Ascending aorta (tissue), 2 donors: ENCODE results near the gene DDX5. TPM values are rescaled to one million over a fixed set of nuclear protein-coding genes. Genes with fewer than 3 reads are reported as not detected.

Source experiments
- DNase-seq, 2 donors: peaks; one replicate each; pipeline ENCODE4 v3.0.0-alpha.2; 2019; ENCODE audit warnings: low spot score in 2 of 2
- H3K27ac ChIP-seq, 2 donors: fragments of 200-600 bp; sonication (generic); one replicate each; pipeline ENCODE4 v1.5.1; 2016 to 2017; ENCODE audit warnings: mild to moderate bottlenecking in 1 of 2
- H3K27me3 ChIP-seq: fragments of 200-600 bp; sonication (generic); one replicate; pipeline ENCODE4 v1.5.1; 2017
- H3K36me3 ChIP-seq, 2 donors: fragments of 200-600 bp; sonication (generic); one replicate each; pipeline ENCODE4 v1.5.1; 2016
- H3K4me1 ChIP-seq, 2 donors: fragments of 200-600 bp; sonication (generic); one replicate each; pipeline ENCODE4 v1.5.1; 2016 to 2017; ENCODE audit warnings: mild to moderate bottlenecking in 1 of 2
- H3K4me3 ChIP-seq, 2 donors: fragments of 200-600 bp; sonication (generic); one replicate each; pipeline ENCODE4 v1.5.1; 2016 to 2017; ENCODE audit warnings: mild to moderate bottlenecking in 1 of 2
- H3K9me3 ChIP-seq, 2 donors: fragments of 200-600 bp; sonication (generic); one replicate each; pipeline ENCODE4 v1.5.1; 2016
- intact Hi-C: fragments of 100-400 bp; cut with DNase I; formaldehyde crosslinking; loops from one replicate; pipeline ENCODE4 v1.15.1; 2023
- total RNA-seq: library from RNA; depleted of rRNA; stranded (reverse); fragments of >200 nt; gene quantifications from one replicate; pipeline ENCODE4 v1.1.0, GENCODE V29; 2016
- TF ChIP-seq, protein P1 (sequence below), 3 experiments: fragments of 200-600 bp in 2 of 3; fragments of 450-650 bp in 1 of 3; sonication (generic) in 2 of 3; IDR thresholded peaks; one replicate each; pipeline ENCODE4 v1.5.1; 2016 to 2019; ENCODE audit warnings: antibody characterized with exemption in 3 of 3, mild to moderate bottlenecking in 1 of 3, moderate library complexity in 1 of 3

Gene DDX5
- total RNA-seq, 1 donor from 2014 or later = 564 TPM

DNA sequence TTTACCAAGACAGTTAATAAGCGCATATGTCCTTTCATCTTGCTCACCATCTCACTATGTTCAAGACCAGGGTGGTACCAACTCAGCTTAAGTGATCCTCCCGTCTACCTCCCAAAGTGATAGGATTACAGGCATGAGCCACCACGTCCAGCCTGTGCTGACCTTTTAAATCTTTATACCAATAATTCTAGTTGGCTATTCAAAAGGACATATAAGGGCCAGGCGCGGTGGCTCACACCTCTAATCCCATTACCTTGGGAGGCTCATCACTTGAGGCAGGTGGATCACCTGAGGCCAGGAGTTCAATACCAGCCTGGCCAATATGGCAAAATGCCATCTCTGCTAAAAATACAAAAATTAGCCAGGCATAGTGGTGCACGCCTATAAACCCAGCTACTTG lies 3.1 kb upstream of the DDX5 start:
- no peaks in the 10 kb centered on the region for H3K27me3 ChIP-seq
- intact Hi-C loops = loop anchor here (5.0 to 10.0 kb wide), 4 partner anchors 153 to 682 kb away; partner anchors contain the start of genes FTSJ3, PSMC5 and SMURF2

DNA sequence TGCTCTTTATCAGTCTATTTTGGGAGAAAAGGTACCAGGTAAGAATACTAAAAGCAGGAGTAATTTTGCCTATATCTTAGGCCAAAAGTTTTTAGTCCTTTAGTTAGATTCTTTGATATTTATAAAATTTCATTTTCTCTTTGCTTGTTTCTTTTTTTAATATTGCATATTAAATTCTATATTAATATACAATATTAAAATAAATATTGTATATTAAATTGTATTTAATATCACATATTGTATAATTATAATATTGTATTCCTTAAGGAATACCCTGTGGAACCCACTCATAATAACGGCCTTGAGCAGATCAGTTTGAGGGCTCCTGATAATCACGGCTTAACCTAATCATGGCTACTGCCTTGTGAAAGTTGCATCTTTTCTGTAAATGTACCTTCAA lies 2.6 kb upstream of the DDX5 start:
- Histone ChIP-seq H3K27ac (no peak overlapping the region), H3K4me3 (peak overlapping the region in 1 of 2 donors; percentile 91), H3K9me3 (no peaks in the 10 kb centered on the region), H3K4me1 (peaks cover 3 to 24% of the 10 kb centered on the region in 2 donors), H3K36me3 (peaks cover 31 to 45% of the 10 kb centered on the region in 2 donors), H3K27me3 (no peaks in the 10 kb centered on the region)
- TF ChIP-seq, protein P1, sequence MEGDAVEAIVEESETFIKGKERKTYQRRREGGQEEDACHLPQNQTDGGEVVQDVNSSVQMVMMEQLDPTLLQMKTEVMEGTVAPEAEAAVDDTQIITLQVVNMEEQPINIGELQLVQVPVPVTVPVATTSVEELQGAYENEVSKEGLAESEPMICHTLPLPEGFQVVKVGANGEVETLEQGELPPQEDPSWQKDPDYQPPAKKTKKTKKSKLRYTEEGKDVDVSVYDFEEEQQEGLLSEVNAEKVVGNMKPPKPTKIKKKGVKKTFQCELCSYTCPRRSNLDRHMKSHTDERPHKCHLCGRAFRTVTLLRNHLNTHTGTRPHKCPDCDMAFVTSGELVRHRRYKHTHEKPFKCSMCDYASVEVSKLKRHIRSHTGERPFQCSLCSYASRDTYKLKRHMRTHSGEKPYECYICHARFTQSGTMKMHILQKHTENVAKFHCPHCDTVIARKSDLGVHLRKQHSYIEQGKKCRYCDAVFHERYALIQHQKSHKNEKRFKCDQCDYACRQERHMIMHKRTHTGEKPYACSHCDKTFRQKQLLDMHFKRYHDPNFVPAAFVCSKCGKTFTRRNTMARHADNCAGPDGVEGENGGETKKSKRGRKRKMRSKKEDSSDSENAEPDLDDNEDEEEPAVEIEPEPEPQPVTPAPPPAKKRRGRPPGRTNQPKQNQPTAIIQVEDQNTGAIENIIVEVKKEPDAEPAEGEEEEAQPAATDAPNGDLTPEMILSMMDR (IDR thresholded peaks at IDR 0.05) = no peak
- no peak for DNase-seq
- intact Hi-C loops = loop anchor here (5.0 to 10.0 kb wide), 4 partner anchors 154 to 681 kb away; partner anchors contain the start of genes FTSJ3, PSMC5 and SMURF2

More for the DNA sequence above, 3.1 kb upstream of the DDX5 start:
- peaks cover 0 to 21% of the 10 kb centered on the region in 2 donors for H3K4me1 ChIP-seq
- TF ChIP-seq, protein P1 (IDR thresholded peaks at IDR 0.05) = no peak
- H3K36me3 ChIP-seq = peaks cover 26 to 41% of the 10 kb centered on the region in 2 donors
- no peak for DNase-seq
- H3K4me3 ChIP-seq = peak overlapping the region in 1 of 2 donors; percentile 12
- no peak overlapping the region for H3K27ac ChIP-seq
- no peaks in the 10 kb centered on the region for H3K9me3 ChIP-seq

DNA sequence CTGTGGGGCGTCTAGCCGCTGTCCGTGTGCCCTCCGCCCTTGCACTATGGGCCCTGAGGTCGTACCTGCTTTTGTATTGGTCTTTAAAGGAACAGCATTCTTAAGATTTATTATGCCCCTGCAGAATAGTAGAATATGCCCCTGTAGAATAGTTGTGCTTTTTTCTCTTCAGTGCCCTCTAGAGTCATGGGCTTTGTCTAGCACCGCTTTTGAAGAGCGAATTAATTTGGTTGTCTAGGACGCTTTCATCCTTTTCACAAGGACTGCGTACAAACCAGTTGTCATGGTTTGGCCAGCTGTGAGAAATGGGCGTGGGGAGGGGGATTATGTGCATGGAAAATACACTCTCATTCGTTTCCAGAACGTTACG lies 1.3 kb upstream of the DDX5 start:
- no peaks in the 10 kb centered on the region for H3K27me3 ChIP-seq
- no peaks in the 10 kb centered on the region for H3K9me3 ChIP-seq
- TF ChIP-seq, protein P1 (IDR thresholded peaks at IDR 0.05) = peak in 2 of 3 experiments; percentile 45 to 56
- peak overlapping the region; percentile 91 to 99 for H3K4me3 ChIP-seq
- peaks cover 10 to 36% of the 10 kb centered on the region in 2 donors for H3K4me1 ChIP-seq
- intact Hi-C loops = loop anchor here (2.0 to 10.0 kb wide), 5 partner anchors 155 to 735 kb away; partner anchors contain the start of genes CCDC47, FTSJ3, PSMC5 and SMURF2
- H3K36me3 ChIP-seq = peaks cover 36 to 58% of the 10 kb centered on the region in 2 donors
- H3K27ac ChIP-seq = peak overlapping the region; percentile 99 to 100
- no peak for DNase-seq

DNA sequence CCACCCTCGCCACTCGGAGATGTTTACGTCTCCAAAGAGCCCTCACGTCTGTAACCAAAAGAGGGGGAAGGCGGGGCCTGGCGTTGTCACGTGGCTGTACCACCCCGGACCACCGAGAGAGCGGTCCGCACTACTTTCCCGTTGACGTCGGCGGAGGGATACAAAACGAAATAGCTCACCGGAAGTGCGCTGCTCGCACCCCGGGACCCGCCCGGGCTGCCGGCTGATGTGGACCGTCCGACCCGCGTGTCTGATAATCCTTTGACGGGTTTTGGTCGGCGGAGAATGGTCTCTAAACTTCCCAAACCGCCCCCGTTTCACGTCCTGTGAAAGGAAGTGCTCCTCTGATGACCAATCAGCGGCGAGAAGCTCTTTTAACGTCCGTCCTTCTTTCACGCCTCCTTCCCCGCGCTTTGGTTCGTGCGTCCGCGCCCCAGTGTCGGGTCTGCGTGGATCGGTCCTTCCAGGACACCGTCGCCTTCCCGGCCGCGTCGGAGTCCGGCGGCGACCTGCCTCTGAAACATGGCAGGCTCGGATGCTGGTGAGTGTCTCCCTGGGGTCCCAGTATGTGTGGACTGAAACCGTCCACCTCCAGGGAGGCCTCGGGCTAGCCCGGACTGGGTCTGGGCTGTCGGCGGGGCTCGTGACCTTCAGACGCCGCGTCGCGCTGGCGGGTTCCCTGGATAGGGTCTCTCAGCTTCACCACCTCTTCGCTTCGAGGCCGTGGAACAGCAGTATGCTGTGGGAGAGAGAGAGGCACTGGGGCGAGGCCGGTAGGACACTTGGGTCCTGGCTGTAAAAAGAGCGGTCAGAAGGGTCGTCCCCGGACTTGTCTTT lies 705 bp upstream of the DDX5 start, which contains the start of gene CEP95:
TSS of gene CEP95 (plus strand) at position 402 of the 837 bp plus-strand sequence. CDS start at position 523, 121 bp downstream.
- Histone ChIP-seq H3K4me1 (peaks cover 10 to 41% of the 10 kb centered on the region in 2 donors), H3K4me3 (peak within 1 kb of the TSS; percentile 91 to 99), H3K27me3 (no peaks in the 10 kb centered on the region), H3K9me3 (no peaks in the 10 kb centered on the region), H3K27ac (peak within 1 kb of the TSS; percentile 99 to 100), H3K36me3 (peaks cover 40 to 59% of the 10 kb centered on the region in 2 donors)
- DNase-seq = peak; percentile 76 to 98
- intact Hi-C loops = loop anchor here (1.0 to 10.0 kb wide), 6 partner anchors 9 to 734 kb away; partner anchors contain the start of genes CCDC47, FTSJ3, POLG2 and PSMC5
- TF ChIP-seq, protein P1 (IDR thresholded peaks at IDR 0.05) = peak in 1 of 3 experiments; percentile 47

DNA sequence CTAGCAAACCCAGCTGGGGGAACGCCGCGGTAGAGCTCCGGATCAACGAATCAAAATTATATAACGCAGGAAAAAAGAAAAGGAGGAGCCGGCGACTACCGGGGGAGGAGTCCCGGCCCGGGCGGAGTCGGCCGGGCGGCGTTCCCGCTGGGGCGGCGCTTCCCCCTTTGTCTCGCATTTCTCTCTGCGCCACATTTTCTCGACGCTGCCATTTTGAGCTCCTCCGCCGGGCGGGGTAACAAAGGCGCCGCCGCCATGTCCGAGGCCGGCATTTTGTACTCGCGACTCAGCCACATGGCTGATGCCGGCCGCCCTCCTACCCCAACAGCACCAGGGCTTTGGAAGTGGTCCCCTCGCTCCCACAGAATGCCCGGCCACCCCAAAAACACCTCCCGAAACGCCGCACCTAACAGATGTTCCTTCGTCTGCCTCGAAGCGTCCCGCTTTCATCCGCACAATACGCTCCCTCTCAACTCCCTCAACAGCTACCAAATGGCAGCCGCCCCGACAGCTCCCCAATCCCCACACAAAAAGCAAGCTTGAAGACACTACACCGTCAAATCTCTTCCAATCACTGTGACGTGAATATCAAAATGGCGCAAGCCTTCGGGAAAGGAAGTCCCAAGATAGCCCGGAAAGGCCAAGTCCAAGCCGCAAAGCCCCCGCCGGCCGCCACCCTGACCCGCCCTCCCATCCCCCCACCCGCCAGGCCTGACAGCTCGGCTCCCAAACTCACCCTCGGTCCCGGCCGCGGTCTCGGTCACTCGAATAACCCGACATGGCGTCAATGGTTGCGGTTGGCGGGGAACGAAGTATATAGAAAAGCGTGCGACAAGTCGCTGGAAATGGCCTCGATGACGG lies 519 bp downstream of the DDX5 start:
- intact Hi-C loops = loop anchor here (1.0 to 10.0 kb wide), 6 partner anchors 8 to 733 kb away; partner anchors contain the start of genes CCDC47, FTSJ3, POLG2 and PSMC5
- peaks cover 13 to 46% of the 10 kb centered on the region in 2 donors for H3K4me1 ChIP-seq

More for the DNA sequence above, 519 bp downstream of the DDX5 start:
- Histone ChIP-seq H3K9me3 (no peaks in the 10 kb centered on the region), H3K4me3 (peak overlapping the region; percentile 91 to 99), H3K36me3 (peaks cover 50 to 59% of the 10 kb centered on the region in 2 donors), H3K27me3 (no peaks in the 10 kb centered on the region), H3K27ac (peak overlapping the region; percentile 99 to 100)
- DNase-seq = peak; percentile 50 to 94
- TF ChIP-seq, protein P1 (IDR thresholded peaks at IDR 0.05) = no peak
